Astrocyte of the spinal cord (primary cell): ENCODE measurements around the gene ATG4A.

Experiments
- DNase-seq: peaks from one replicate; pipeline ENCODE4 v3.0.0; 2011; ENCODE audit warnings: low read depth, low spot score
- H3K4me3 ChIP-seq: 2 replicates; pipeline ENCODE4 v1.5.1; 2011; ENCODE audit warnings: low read depth, mild to moderate bottlenecking, low read length, moderate library complexity
- in situ Hi-C: cut with HindIII; loops from 2 replicates; pipeline ENCODE4 v1.10.0; 2017; ENCODE audit warnings: low sequenced_read_pairs
- TF ChIP-seq, protein P1 (sequence below): IDR thresholded peaks from 2 replicates; pipeline ENCODE4 v1.5.1; 2012; ENCODE audit warnings: low read depth, mild to moderate bottlenecking, low read length, inconsistent platforms

The ATG4A gene

DNA sequence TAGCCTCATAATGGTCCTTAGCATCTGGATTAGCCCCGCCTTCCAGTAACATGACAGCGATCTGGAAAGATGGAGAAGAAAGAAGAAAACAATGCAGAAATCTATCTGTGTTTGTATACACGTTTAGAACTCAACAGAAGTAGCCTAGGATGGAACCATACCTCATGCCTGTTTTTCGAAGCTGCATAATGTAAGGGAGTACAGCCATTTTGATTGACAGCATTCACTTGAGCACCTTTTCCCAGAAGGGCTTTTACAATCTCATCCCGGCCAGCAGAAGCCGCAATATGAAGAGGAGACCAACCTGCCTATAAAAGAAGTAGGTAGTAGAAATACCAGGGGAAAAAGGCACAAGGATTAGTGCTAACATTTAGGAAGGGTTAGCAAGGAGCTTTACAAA lies 3.8 kb upstream of the ATG4A start:
- in situ Hi-C loops, result no loop called here
- TF ChIP-seq, protein P1, sequence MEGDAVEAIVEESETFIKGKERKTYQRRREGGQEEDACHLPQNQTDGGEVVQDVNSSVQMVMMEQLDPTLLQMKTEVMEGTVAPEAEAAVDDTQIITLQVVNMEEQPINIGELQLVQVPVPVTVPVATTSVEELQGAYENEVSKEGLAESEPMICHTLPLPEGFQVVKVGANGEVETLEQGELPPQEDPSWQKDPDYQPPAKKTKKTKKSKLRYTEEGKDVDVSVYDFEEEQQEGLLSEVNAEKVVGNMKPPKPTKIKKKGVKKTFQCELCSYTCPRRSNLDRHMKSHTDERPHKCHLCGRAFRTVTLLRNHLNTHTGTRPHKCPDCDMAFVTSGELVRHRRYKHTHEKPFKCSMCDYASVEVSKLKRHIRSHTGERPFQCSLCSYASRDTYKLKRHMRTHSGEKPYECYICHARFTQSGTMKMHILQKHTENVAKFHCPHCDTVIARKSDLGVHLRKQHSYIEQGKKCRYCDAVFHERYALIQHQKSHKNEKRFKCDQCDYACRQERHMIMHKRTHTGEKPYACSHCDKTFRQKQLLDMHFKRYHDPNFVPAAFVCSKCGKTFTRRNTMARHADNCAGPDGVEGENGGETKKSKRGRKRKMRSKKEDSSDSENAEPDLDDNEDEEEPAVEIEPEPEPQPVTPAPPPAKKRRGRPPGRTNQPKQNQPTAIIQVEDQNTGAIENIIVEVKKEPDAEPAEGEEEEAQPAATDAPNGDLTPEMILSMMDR, result no peak
- no peak overlapping the region for H3K4me3 ChIP-seq
- DNase-seq, result no peak

GRCh38 chrX:108088511-108088910 lies 3.1 kb upstream of the ATG4A start:
- TF ChIP-seq, protein P1, result no peak
- no peak overlapping the region for H3K4me3 ChIP-seq
- no peak for DNase-seq
- in situ Hi-C loops, result no loop called here

- H3K4me3 ChIP-seq, result peak overlapping the region; percentile 76
- peak; percentile 21 for DNase-seq
- in situ Hi-C loops, result no loop called here
- TF ChIP-seq, protein P1, result no peak
These were observed 901 bp upstream of the ATG4A start for GRCh38 chrX:108090491-108091263.

GRCh38 chrX:108091878-108092291 lies 307 bp downstream of the ATG4A start:
- no peak for DNase-seq
- TF ChIP-seq, protein P1, result no peak
- in situ Hi-C loops, result no loop called here
- H3K4me3 ChIP-seq, result peak overlapping the region; percentile 76

DNA sequence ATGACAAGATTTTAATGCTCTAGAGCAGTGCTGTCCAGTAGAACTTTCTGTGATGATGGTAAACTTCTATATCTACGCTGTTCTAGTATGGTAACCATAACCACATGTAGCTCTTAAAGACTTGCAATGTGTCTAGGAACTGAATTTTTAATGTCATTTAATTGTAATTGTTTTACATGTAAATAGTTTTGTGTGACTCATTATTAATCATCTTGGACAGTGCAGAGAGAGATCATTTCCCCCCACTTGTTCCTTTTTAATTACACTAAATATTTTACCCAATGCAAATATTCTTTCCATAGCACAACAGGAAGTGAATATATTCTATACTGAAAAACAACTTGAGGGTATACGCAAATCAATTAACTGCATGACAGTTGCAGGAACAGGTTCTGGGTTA lies 5.8 kb downstream of the ATG4A start:
- no peak overlapping the region for H3K4me3 ChIP-seq
- in situ Hi-C loops, result no loop called here
- TF ChIP-seq, protein P1, result no peak
- DNase-seq, result no peak

DNA sequence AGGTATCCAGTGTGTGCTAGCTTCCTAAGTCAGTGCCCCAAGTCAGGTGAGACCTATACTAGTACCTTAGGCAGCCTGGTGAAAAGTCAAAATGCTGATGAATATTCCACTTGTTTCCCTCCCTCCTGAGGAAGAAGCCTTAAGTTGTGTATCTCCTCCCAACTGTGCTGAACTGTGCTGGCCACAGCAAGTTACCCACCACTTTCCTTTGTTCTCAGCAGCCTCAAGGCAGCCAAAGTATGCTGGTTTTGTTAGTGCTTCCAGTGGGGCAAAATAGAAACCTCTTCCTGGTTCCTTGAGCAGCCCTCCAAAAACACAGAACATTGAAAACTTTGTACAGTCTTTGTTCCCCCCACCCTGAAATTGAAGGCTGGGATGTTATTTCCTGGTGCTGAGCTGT lies 13.9 kb downstream of the ATG4A start:
- DNase-seq, result no peak
- in situ Hi-C loops, result no loop called here
- TF ChIP-seq, protein P1, result no peak
- no peak overlapping the region for H3K4me3 ChIP-seq
